Measurements from ENCODE around the gene WSCD2. TPM values are rescaled to one million over a fixed set of nuclear protein-coding genes. Genes with fewer than 3 reads are reported as not detected.

The WSCD2 gene
- total and polyA plus RNA-seq, 7 donors: 0.32 to 10.5 (median 2.6) TPM; not detected in 2

DNA sequence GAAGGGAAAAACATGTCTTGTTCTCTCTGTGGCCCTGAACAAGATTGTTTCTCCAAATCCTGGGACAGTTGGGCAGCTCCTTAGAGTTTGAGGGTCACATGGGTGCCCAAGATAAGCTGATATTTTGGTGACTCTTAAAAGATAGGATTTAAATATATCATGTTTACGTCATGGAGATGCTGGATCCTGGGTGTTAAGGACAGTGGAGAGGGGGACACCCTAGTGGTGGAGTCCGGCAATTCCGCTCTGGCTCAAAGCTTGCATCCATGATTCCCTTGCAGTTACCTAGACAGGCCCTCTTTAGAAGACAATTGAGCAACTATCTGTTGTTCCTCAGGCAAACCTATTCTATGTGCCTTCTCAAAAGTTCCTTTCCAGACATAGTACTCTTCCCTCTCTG, 108.2 kb downstream of the WSCD2 start:
- H3K36me3 ChIP-seq: no peaks in the 10 kb centered on the region
- no peaks in the 10 kb centered on the region for H3K27me3 ChIP-seq
- no peak for DNase-seq
- 78 to 96% methylated on average over 3 of the region's 3 CpGs for whole genome bisulfite sequencing, 2 donors
- no peak for TF ChIP-seq POLR2A (IDR thresholded peaks at IDR 0.05)
- TF ChIP-seq, protein P1, sequence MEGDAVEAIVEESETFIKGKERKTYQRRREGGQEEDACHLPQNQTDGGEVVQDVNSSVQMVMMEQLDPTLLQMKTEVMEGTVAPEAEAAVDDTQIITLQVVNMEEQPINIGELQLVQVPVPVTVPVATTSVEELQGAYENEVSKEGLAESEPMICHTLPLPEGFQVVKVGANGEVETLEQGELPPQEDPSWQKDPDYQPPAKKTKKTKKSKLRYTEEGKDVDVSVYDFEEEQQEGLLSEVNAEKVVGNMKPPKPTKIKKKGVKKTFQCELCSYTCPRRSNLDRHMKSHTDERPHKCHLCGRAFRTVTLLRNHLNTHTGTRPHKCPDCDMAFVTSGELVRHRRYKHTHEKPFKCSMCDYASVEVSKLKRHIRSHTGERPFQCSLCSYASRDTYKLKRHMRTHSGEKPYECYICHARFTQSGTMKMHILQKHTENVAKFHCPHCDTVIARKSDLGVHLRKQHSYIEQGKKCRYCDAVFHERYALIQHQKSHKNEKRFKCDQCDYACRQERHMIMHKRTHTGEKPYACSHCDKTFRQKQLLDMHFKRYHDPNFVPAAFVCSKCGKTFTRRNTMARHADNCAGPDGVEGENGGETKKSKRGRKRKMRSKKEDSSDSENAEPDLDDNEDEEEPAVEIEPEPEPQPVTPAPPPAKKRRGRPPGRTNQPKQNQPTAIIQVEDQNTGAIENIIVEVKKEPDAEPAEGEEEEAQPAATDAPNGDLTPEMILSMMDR (IDR thresholded peaks at IDR 0.05): no peak
- H3K4me1 ChIP-seq: no peaks in the 10 kb centered on the region
- no peak overlapping the region for H3K27ac ChIP-seq
- intact Hi-C loops (cut with DNase I): no loop called here
- H3K9me3 ChIP-seq: no peaks in the 10 kb centered on the region
- no peak overlapping the region for H3K4me3 ChIP-seq

DNA sequence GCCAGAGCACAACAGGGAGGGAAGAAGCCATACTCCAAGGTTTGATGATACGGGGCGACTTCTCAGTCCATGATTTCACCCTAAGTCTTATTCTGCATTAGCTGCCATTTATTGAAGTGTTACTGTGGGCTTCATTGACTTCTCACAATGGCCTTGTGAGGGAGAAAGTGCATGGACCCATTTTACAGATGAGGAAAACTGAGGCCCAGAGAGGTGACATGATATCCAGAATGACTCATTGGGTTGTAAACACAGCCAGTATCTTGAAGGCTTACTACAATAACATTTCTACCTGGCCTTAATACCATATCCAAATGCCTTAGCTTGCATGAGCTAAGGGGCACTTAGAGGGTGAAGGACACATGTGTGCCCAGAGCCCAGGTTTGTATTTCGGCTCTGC, 109.4 kb downstream of the WSCD2 start:
- H3K9me3 ChIP-seq: no peaks in the 10 kb centered on the region
- H3K36me3 ChIP-seq: no peaks in the 10 kb centered on the region
- no peak for DNase-seq
- intact Hi-C loops (cut with DNase I): no loop called here
- 94 to 97% methylated on average over 3 of the region's 3 CpGs for WGBS, 2 donors
- no peak for TF ChIP-seq POLR2A (IDR thresholded peaks at IDR 0.05)
- no peak for TF ChIP-seq POLR2AphosphoS5 (IDR thresholded peaks at IDR 0.05)
- TF ChIP-seq, protein P1 (IDR thresholded peaks at IDR 0.05): no peak
- TF ChIP-seq EP300 (IDR thresholded peaks at IDR 0.05): no peak
- H3K4me1 ChIP-seq: no peaks in the 10 kb centered on the region
- H3K27me3 ChIP-seq: no peaks in the 10 kb centered on the region
- no peak overlapping the region for H3K4me3 ChIP-seq
- no peak overlapping the region for H3K27ac ChIP-seq

DNA sequence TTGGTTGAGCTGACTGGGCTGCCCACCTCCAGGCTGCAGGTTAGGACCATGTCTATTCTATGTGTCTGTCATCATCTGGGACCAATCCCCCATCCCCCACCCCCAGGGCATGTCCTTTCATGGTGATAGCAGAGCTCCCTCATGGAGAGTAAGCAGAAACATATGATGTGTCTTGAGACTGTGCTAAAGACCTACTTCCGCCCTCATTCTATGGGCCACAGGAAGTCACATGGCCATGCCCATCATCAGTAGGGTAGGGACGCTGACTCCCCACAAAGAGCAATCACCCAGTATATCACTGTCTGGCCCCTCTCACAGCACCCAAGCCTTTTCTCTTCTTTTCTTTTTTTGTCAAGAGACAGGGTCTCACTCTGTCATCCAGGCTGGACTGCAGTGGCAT, 110.3 kb downstream of the WSCD2 start:
- WGBS, 2 donors: 87% methylated on average over 2 of the region's 2 CpGs
- no peaks in the 10 kb centered on the region for H3K9me3 ChIP-seq
- H3K4me1 ChIP-seq: no peaks in the 10 kb centered on the region
- intact Hi-C loops (cut with DNase I): no loop called here
- no peak overlapping the region for H3K27ac ChIP-seq
- no peaks in the 10 kb centered on the region for H3K36me3 ChIP-seq
- no peaks in the 10 kb centered on the region for H3K27me3 ChIP-seq
- no peak for DNase-seq
- TF ChIP-seq EP300 (IDR thresholded peaks at IDR 0.05): no peak
- no peak for TF ChIP-seq POLR2A (IDR thresholded peaks at IDR 0.05)
- no peak for TF ChIP-seq POLR2AphosphoS5 (IDR thresholded peaks at IDR 0.05)
- TF ChIP-seq, protein P1 (IDR thresholded peaks at IDR 0.05): no peak
- no peak overlapping the region for H3K4me3 ChIP-seq

DNA sequence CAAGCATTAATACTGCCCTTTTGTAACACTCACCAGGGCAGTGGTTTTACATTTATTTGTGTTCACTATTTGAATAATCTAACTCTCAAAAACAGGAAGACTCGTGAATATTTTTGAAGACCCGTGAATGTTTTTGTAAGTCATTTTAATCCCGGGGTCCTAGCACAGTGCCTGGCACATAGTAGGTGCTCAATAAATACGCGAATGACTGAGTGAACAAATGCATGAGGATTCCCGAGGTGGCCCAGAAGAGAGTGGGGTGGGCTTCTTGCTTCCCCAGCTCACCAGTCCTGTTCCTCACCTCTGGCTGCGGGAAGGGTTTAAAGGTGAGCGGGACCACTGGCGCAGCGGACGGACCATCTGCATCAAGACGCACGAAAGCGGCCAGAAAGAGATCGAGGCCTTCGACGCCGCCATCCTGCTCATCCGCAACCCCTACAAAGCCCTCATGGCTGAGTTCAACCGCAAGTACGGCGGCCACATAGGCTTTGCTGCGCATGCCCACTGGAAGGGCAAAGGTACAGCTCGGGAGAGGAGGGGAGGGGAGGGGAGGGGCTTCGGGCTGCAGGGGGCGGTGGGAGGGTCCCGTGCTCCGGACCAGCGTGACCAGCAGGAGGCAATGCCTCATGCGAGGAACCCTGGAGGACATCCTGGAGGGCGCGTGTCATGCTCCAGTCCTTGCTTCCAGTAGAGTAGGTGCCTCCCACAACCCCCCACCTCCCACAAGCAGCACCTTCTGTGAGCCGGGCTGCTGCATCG, 111.1 kb downstream of the WSCD2 start:
- Histone ChIP-seq H3K27ac (no peak overlapping the region), H3K4me3 (no peak overlapping the region), H3K27me3 (no peaks in the 10 kb centered on the region), H3K36me3 (no peaks in the 10 kb centered on the region), H3K9me3 (no peaks in the 10 kb centered on the region), H3K4me1 (no peaks in the 10 kb centered on the region)
- no peak for TF ChIP-seq POLR2A (IDR thresholded peaks at IDR 0.05)
- intact Hi-C loops (cut with DNase I): no loop called here
- DNase-seq: no peak
- 65 to 78% methylated on average over 34 of the region's 34 CpGs for WGBS, 2 donors

DNA sequence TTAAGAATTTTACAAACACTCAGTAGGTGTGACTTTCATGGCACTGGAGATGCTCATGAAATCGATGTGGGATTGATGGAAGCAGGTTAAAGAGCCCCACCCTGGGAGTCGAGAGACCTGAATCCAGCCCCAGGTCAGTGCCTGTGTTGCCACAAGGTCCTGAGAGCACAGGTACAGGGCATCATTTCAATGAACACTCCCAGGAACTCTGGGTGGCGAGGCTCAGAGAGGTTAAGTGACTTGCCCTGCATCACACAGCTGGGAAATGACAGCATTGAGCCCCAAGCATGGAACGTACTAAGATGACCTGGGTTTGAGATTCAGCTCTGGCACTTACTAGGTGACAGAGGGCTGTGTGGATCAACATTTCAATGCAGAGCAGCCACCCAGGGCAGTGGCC, 111.8 kb downstream of the WSCD2 start:
- TF ChIP-seq POLR2AphosphoS5 (IDR thresholded peaks at IDR 0.05): no peak
- TF ChIP-seq EP300 (IDR thresholded peaks at IDR 0.05): no peak
- no peak for TF ChIP-seq POLR2A (IDR thresholded peaks at IDR 0.05)
- TF ChIP-seq, protein P1 (IDR thresholded peaks at IDR 0.05): no peak
- Histone ChIP-seq H3K27me3 (no peaks in the 10 kb centered on the region), H3K27ac (no peak overlapping the region), H3K4me1 (no peaks in the 10 kb centered on the region), H3K36me3 (no peaks in the 10 kb centered on the region), H3K4me3 (no peak overlapping the region), H3K9me3 (no peaks in the 10 kb centered on the region)
- WGBS, 2 donors: 76 to 87% methylated on average over 4 of the region's 4 CpGs
- intact Hi-C loops (cut with DNase I): no loop called here
- DNase-seq: no peak
